SK-N-SH treated with all-trans-retinoic acid at 6 μM for 48 hours (cell line): ENCODE data around the gene C16orf46.

Experiments used
- BACH2 ChIP-seq: fragments of 250-450 bp; sonication (Bioruptor Pico); IDR thresholded peaks from 2 replicates; pipeline ENCODE4 v1.9.0; 2021; ENCODE audit warnings: mild to moderate bottlenecking, borderline replicate concordance
- CSDC2 ChIP-seq: fragments of 250-450 bp; sonication (Bioruptor Pico); IDR thresholded peaks from 2 replicates; pipeline ENCODE4 v1.5.0; 2020; ENCODE audit warnings: mild to moderate bottlenecking, moderate library complexity
- PPARA ChIP-seq: fragments of 250-450 bp; sonication (Bioruptor Pico); IDR thresholded peaks from 2 replicates; pipeline ENCODE4 v1.5.0; 2020; ENCODE audit warnings: mild to moderate bottlenecking, borderline replicate concordance
- RARB ChIP-seq: fragments of 250-450 bp; sonication (Bioruptor Pico); IDR thresholded peaks from 2 replicates; pipeline ENCODE4 v1.8.0; 2021; ENCODE audit warnings: mild to moderate bottlenecking, moderate library complexity
- TCF4 ChIP-seq: fragments of 250-450 bp; sonication (Bioruptor Pico); IDR thresholded peaks from 2 replicates; pipeline ENCODE4 v1.8.0; 2021; ENCODE audit warnings: mild to moderate bottlenecking, moderate library complexity, borderline replicate concordance
- ZFP30 ChIP-seq: fragments of 450-650 bp; formaldehyde crosslinking; IDR thresholded peaks from 2 replicates; pipeline ENCODE4 v1.5.0; 2022; ENCODE audit warnings: mild to moderate bottlenecking, moderate library complexity
- ZNF70 ChIP-seq: fragments of 450-650 bp; formaldehyde crosslinking; IDR thresholded peaks from 2 replicates; pipeline ENCODE4 v1.5.0; 2020; ENCODE audit warnings: mild to moderate bottlenecking, moderate library complexity
- TF ChIP-seq, protein P1 (sequence below): fragments of 250-450 bp; sonication (Bioruptor Pico); IDR thresholded peaks from 2 replicates; pipeline ENCODE4 v1.5.1; 2021; ENCODE audit warnings: mild to moderate bottlenecking, moderate library complexity
- TF ChIP-seq, protein P2 (sequence below): fragments of 250-450 bp; sonication (Bioruptor Pico); IDR thresholded peaks from 2 replicates; pipeline ENCODE4 v1.8.0; 2020; ENCODE audit warnings: mild to moderate bottlenecking, moderate library complexity, borderline replicate concordance
- TF ChIP-seq, protein P3 (sequence below): fragments of 250-450 bp; sonication (Bioruptor Pico); IDR thresholded peaks from 2 replicates; pipeline ENCODE4 v1.5.1; 2020; ENCODE audit warnings: low read depth, mild to moderate bottlenecking, moderate library complexity

DNA sequence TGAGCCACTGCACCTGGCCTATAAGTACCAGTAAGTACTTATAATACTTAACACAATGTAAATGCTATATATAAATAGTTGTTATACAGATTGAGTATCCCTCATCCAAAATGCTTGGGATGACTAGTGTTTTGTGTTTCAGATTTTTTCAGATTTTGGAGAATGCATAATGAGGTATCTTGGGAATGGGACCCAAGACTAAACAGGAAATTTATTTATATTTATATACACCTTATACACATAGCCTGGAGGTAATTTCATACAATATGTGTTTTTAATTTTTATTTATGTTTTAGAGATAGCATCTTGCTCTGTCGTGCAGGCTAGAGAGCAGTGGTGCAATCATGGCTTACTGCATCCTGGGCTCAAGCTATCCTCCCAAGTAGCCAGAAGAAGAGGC, 28.9 kb upstream of the C16orf46 start:
- TF ChIP-seq RARB (CRISPR knock-in tag) (no peak), PPARA (no peak), CSDC2 (CRISPR knock-in tag) (no peak), ZFP30 (CRISPR knock-in tag) (no peak), BACH2 (CRISPR knock-in tag) (no peak), TCF4 (CRISPR knock-in tag) (no peak), ZNF70 (CRISPR knock-in tag) (no peak)
- TF ChIP-seq, protein P1, sequence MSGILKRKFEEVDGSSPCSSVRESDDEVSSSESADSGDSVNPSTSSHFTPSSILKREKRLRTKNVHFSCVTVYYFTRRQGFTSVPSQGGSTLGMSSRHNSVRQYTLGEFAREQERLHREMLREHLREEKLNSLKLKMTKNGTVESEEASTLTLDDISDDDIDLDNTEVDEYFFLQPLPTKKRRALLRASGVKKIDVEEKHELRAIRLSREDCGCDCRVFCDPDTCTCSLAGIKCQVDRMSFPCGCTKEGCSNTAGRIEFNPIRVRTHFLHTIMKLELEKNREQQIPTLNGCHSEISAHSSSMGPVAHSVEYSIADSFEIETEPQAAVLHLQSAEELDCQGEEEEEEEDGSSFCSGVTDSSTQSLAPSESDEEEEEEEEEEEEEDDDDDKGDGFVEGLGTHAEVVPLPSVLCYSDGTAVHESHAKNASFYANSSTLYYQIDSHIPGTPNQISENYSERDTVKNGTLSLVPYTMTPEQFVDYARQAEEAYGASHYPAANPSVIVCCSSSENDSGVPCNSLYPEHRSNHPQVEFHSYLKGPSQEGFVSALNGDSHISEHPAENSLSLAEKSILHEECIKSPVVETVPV (CRISPR knock-in tag) = no peak
- TF ChIP-seq, protein P2, sequence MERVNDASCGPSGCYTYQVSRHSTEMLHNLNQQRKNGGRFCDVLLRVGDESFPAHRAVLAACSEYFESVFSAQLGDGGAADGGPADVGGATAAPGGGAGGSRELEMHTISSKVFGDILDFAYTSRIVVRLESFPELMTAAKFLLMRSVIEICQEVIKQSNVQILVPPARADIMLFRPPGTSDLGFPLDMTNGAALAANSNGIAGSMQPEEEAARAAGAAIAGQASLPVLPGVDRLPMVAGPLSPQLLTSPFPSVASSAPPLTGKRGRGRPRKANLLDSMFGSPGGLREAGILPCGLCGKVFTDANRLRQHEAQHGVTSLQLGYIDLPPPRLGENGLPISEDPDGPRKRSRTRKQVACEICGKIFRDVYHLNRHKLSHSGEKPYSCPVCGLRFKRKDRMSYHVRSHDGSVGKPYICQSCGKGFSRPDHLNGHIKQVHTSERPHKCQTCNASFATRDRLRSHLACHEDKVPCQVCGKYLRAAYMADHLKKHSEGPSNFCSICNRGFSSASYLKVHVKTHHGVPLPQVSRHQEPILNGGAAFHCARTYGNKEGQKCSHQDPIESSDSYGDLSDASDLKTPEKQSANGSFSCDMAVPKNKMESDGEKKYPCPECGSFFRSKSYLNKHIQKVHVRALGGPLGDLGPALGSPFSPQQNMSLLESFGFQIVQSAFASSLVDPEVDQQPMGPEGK (CRISPR knock-in tag) = no peak
- TF ChIP-seq, protein P3, sequence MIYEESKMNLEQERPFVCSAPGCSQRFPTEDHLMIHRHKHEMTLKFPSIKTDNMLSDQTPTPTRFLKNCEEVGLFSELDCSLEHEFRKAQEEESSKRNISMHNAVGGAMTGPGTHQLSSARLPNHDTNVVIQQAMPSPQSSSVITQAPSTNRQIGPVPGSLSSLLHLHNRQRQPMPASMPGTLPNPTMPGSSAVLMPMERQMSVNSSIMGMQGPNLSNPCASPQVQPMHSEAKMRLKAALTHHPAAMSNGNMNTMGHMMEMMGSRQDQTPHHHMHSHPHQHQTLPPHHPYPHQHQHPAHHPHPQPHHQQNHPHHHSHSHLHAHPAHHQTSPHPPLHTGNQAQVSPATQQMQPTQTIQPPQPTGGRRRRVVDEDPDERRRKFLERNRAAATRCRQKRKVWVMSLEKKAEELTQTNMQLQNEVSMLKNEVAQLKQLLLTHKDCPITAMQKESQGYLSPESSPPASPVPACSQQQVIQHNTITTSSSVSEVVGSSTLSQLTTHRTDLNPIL (CRISPR knock-in tag) = no peak
